Activated naive CD4-positive, alpha-beta T cell (primary cell): ENCODE measurements around the gene RIOK1.
"Not testable (repeated sequence)": the region's sequence is repeated elsewhere in the genome, so short reads cannot be mapped to it uniquely, and the experiment has no call there.

Experiments
- DNase-seq, 4 experiments: peaks; one replicate each; lab custom pipeline; 2025; lab: John Stamatoyannopoulos, UW

The RIOK1 gene

GRCh38 chr6:7441048-7441775, 51.6 kb downstream of the RIOK1 start:
- DNase-seq = no peak

DNA sequence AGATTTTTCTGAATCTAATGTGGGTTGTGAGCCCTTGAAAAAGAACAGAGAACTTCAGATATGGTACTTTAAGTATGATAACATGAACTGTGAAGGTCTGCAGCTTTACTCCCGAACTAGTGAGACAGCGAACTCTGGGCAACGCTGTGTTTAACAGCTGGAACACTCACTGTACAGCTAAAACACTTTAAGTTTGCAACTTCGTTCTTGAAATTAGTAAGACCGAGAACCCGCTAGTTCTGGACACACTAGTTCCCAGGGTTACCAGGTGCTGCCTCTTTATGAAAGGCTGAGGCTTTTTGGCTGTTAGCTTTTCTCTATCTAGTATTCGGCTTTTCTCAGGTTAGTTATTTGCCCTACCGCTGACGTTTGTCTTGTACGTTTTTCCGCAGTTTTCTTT, 52.9 kb downstream of the RIOK1 start:
- DNase-seq = no peak

DNA sequence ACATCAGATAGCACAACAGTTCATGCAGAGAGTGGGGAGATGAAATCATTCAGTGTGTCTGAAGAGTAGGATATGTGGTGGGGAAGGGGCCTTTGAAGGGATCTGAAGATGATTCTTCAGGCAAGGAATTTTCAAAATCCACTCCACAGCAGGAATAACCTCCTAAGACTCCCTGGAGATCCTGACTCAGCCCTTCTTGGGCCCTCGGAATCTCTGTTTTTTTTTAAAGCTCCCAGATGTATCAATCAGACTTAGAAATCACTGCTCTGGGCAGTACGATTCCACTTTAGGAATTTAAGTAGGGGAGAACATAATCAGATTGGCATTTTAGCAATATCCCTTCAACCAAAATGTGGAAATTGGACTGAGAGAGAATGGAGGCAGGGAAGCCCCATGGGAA, 55.5 kb downstream of the RIOK1 start:
- no peak for DNase-seq

DNA sequence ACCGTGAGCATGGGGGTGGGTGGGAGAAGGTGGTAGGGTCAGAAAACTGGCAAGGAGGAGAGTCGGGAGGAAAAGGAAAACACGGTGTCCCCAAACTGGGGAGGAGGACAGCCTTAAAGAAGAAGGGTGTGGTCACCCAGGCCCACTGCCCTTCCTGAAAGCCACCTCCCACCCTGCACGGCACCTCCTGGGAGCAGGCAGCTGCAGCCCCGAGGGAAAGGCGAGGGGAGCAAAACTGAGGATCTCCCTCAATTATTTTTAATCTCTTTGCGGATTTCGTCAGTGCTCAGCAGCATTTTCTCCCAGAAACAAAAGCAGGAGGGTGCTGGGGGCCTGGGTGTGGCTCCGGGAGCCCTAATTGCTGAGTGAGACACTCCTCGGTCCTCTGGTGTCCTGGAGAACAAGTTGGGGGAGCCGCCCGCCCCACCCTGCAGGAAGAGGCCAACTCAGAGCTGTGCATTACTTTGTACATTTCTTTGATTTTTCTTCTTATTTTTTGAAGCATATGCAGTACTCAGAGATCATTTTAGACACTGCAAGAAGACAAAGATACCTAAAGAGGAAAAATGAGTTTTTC, 56.4 kb downstream of the RIOK1 start:
- no peak for DNase-seq

- DNase-seq = no peak
These were observed 57.2 kb downstream of the RIOK1 start for GRCh38 chr6:7446619-7447325.

- DNase-seq = no peak
These were observed 58.6 kb downstream of the RIOK1 start for GRCh38 chr6:7448232-7448631.

GRCh38 chr6:7449018-7449417, 59.4 kb downstream of the RIOK1 start:
- DNase-seq = no peak

- no peak for DNase-seq
These were observed 61.7 kb downstream of the RIOK1 start for GRCh38 chr6:7451326-7451725.

DNA sequence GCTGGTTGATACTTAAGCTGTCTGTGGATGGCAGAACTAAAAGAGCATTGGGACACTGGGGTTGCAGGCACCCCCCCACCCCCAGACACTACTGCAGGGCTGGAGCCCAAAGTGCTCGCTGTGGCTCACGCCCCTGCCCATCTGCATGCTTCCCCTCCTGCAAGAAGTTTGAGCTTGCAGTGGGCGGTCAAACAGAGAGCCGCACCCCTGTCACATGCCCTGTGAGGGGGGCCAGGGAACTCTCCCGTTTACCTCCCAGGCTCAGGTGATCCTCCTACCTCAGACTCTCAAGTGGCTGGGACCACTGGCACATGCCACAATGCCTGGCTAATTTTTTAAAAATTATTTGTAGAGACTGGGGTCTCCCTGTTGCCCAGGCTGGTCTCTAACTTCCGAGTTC, 63.3 kb downstream of the RIOK1 start:
- no peak for DNase-seq

DNA sequence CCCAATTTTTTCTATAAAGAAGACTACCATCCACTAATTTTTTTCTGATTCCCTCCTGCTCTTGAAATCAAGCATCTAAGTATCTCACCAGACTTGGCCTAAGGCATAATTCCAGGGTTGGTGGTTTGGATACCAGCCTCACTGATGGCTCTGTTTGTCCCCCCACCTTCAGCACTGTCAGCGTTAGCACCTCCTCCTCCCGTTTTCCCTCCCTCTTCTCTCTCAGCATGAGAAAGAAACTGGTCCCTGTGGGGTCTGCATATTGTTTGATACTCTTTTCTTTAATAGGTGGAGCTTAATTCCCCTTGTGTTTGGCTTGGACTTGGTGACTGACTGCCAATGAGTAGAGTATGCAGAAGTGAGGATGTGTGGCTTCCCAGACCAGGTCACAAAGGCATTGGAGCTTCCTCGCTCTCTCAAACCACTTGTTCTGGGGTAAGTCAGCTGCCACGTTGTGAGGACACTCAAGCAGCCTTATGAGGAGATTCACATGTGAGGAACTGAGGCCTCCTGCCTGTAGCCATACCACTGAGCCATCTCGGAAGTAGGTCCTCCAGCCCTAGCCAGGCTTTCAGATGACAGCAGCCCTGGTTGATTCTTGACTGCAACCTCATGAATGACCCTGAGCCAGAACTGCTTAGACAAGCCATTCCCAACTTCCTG, 65.2 kb downstream of the RIOK1 start:
- DNase-seq = no peak

- DNase-seq = not testable (repeated sequence)
These were observed 66.7 kb downstream of the RIOK1 start for GRCh38 chr6:7456302-7456701.

DNA sequence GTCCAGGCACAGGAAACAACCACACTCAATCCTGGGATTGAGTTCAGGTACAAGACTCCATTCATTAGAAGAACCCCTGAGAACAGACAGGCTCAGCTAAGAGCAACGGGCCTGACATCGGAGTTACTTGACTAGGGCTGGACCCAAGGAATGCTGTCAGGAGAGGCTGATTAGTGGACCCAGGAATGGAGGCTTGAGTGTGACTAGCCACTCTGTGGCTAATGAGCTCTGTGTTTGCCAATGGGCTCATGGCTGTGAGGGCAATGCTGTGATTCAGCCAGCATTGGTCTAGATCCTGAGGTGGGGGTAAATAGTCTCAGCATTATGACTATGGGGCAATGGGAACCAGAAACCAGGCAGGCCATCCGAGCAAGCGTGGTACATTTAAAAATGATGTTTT, 71.8 kb downstream of the RIOK1 start:
- no peak for DNase-seq

DNA sequence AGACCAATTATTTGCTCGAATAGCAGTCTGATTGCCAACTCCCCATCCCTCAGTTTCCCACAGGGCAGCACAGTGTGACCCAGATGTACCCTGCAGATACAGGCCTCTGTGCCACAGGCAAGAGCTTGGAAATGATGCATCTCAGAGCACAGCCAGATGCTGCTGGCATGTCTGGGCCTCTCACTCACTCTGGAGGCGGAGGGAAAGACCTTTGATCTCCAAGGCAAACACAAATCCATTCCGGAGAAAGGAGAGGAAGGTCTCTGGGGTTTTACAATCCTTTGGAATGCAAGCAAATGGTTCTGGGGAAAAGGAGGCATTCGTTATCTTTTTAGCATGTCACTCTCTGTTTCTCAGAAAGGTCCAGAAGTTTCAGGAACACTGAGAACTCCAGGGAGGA, 74.2 kb downstream of the RIOK1 start:
- no peak for DNase-seq

DNA sequence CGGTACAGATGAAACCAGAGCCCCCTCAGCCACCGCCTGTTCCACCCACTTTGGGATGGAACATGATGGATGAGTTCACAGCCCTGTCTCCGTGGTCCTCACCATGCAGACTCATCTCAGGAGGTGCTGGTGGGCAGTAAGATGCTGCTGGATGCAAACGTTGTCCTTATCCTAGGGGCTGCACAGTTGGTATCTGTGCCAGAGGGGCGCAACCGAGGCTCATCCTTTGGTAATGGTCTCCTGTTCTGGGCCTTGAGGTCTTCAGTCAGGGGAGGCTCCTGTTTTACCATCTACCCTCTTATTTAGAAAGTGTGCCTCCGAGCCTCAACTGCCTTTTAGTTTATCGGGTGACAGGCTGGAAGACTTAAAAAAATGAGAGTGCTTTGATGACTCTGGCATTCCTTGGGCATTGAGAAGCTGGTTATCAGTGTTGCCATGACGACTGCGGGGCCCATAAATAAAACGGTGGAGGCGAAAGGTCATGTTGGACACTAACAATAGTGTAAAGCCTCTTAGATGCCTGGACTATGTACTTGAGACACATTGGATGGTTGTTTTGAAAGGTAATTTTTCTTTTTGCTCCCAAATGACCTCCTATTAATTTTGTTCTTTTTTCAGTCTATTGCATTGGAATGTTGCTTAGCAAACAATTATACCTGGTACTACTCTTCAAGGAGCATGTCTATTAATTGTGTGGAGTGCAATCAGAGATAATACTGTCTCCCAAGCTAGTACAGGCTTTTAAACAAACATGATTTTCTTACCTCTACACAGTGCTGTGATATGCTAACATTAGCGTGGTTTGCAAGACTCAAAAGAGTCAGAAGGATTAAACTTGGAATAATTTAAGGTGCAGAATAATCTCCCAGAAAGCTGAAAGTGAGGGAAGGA, 77.6 kb downstream of the RIOK1 start:
- DNase-seq = no peak
